HEK293T (cell line): ENCODE data around the gene HAPLN2.

ENCODE experiments used
- ARNT ChIP-seq: fragments of 450-650 bp; IDR thresholded peaks from 2 replicates; pipeline ENCODE4 v1.6.1; 2017; ENCODE audit warnings: mild to moderate bottlenecking
- FOXA1 ChIP-seq: fragments of 450-650 bp; IDR thresholded peaks from 2 replicates; pipeline ENCODE4 v1.6.1; 2016; ENCODE audit warnings: mild to moderate bottlenecking
- FOXM1 ChIP-seq: fragments of 450-650 bp; IDR thresholded peaks from 2 replicates; pipeline ENCODE4 v1.6.1; 2017; ENCODE audit warnings: mild to moderate bottlenecking, borderline replicate concordance
- HDGF ChIP-seq: fragments of 450-650 bp; IDR thresholded peaks from 2 replicates; pipeline ENCODE4 v1.6.1; 2017; ENCODE audit warnings: antibody characterized with exemption, borderline replicate concordance
- L3MBTL2 ChIP-seq: fragments of 450-650 bp; conservative IDR thresholded peaks from 2 replicates; pipeline ENCODE4 v1.6.1; 2016; ENCODE audit warnings: mild to moderate bottlenecking
- LEF1 ChIP-seq: fragments of 450-650 bp; IDR thresholded peaks from 2 replicates; pipeline ENCODE4 v1.6.1; 2017; ENCODE audit warnings: mild to moderate bottlenecking, borderline replicate concordance
- SP1 ChIP-seq: fragments of 450-650 bp; IDR thresholded peaks from 2 replicates; pipeline ENCODE4 v1.6.1; 2017
- SUZ12 ChIP-seq: fragments of 450-650 bp; IDR thresholded peaks from 2 replicates; pipeline ENCODE4 v1.6.1; 2016; ENCODE audit warnings: mild to moderate bottlenecking
- ZNF384 ChIP-seq: fragments of 450-650 bp; IDR thresholded peaks from 2 replicates; pipeline ENCODE4 v1.6.1; 2016

DNA sequence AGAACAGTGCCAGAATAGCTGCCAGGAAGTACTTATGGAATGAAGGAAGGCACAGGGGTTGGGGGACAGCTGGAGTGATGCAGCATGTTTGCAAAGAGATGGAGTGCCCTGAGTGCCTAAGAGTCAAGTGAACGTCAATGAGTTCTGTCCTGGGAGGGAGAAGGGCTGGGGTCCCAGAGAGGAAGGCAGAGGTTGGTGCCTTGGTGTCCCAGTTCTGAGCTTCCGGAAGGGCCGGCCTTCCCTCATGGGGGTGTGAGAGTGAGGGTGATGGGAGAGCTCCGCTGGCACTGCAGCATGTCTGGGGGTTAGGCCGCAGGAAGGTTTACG is 40.4 kb downstream of the HAPLN2 start:
- TF ChIP-seq ARNT, result no peak
- TF ChIP-seq SP1, result no peak
- no peak for TF ChIP-seq SUZ12
- no peak for TF ChIP-seq FOXM1
- no peak for TF ChIP-seq FOXA1
- TF ChIP-seq HDGF, result no peak
- TF ChIP-seq LEF1, result no peak
- TF ChIP-seq L3MBTL2, result no peak
- TF ChIP-seq ZNF384, result no peak
